ENCODE results near the gene MARCKS. TPM values are rescaled to one million over a fixed set of nuclear protein-coding genes. Genes with fewer than 3 reads are reported as not detected.
"Not testable (repeated sequence)": the region's sequence is repeated elsewhere in the genome, so short reads cannot be mapped to it uniquely, and the experiment has no call there.

Gene MARCKS
- total RNA-seq, 3 donors from 2014 or later (not counting 1 experiment from before 2014, with no cell fraction given) = 2.1 to 9.2 (median 8.6) TPM

- Mint-ChIP-seq H3K4me1 (no peaks in the 10 kb centered on the region), H3K27me3 (ENCODE audit: low read depth in 2 of 2) (peaks cover 0 to 13% of the 10 kb centered on the region in 2 donors), H3K9me3 (no peaks in the 10 kb centered on the region)
Measured at GRCh38 chr6:113908801-113909200, 51.7 kb downstream of the MARCKS start.

GRCh38 chr6:113909224-113909856 is 52.2 kb downstream of the MARCKS start:
- ATAC-seq (peak in 2 of 3 donors; percentile 40 to 63), DNase-seq (peak in 1 of 2 donors; percentile 67)
- Histone ChIP-seq H3K9me3 (ENCODE audit: control insufficient read depth, insufficient read depth, low read length) (no peaks in the 10 kb centered on the region), H3K36me3 (ENCODE audit: control insufficient read depth, insufficient read depth, low read length) (no peaks in the 10 kb centered on the region), H3K27me3 (ENCODE audit: control insufficient read depth, insufficient read depth, low read length) (no peaks in the 10 kb centered on the region), H3K4me3 (ENCODE audit: low read length) (no peak overlapping the region), H3K27ac (ENCODE audit: low read length) (no peak overlapping the region), H3K4me1 (ENCODE audit: control insufficient read depth, insufficient read depth, low read length) (no peaks in the 10 kb centered on the region)
- no peaks in the 10 kb centered on the region for H3K4me1 Mint-ChIP-seq
- no peak overlapping the region for H3K27ac Mint-ChIP-seq
- TF ChIP-seq CTCF (IDR thresholded peaks at IDR 0.05) = peak; percentile 88
- no peaks in the 10 kb centered on the region for H3K36me3 Mint-ChIP-seq
- H3K4me3 Mint-ChIP-seq = no peak overlapping the region
- 25% methylated on average over 4 of the region's 6 CpGs for WGBS (ENCODE audit: insufficient coverage)
- intact Hi-C loops (cut with micrococcal nuclease) = loop anchor here (5.0 kb wide), 1 partner anchor 1727 kb away; no protein-coding TSS in a partner anchor
- H3K9me3 Mint-ChIP-seq = no peaks in the 10 kb centered on the region
- peaks cover 0 to 12% of the 10 kb centered on the region in 2 donors for H3K27me3 Mint-ChIP-seq (ENCODE audit: low read depth in 2 of 2)

More at GRCh38 chr6:113908801-113909200, 51.7 kb downstream of the MARCKS start:
- H3K4me1 ChIP-seq (ENCODE audit: control insufficient read depth, insufficient read depth, low read length) = no peaks in the 10 kb centered on the region
- 74% methylated on average over 3 of the region's 3 CpGs for WGBS (ENCODE audit: insufficient coverage)
- DNase-seq (no peak), ATAC-seq (no peak)
- intact Hi-C loops (cut with micrococcal nuclease) = loop anchor here (5.0 kb wide), 1 partner anchor 1726 kb away; no protein-coding TSS in a partner anchor
- no peak overlapping the region for H3K27ac ChIP-seq (ENCODE audit: low read length)
- no peaks in the 10 kb centered on the region for H3K9me3 ChIP-seq (ENCODE audit: control insufficient read depth, insufficient read depth, low read length)
- Mint-ChIP-seq H3K27ac (no peak overlapping the region), H3K4me3 (no peak overlapping the region), H3K36me3 (no peaks in the 10 kb centered on the region)
- no peaks in the 10 kb centered on the region for H3K36me3 ChIP-seq (ENCODE audit: control insufficient read depth, insufficient read depth, low read length)
- H3K4me3 ChIP-seq (ENCODE audit: low read length) = no peak overlapping the region
- TF ChIP-seq CTCF (IDR thresholded peaks at IDR 0.05) = no peak
- H3K27me3 ChIP-seq (ENCODE audit: control insufficient read depth, insufficient read depth, low read length) = no peaks in the 10 kb centered on the region

DNA sequence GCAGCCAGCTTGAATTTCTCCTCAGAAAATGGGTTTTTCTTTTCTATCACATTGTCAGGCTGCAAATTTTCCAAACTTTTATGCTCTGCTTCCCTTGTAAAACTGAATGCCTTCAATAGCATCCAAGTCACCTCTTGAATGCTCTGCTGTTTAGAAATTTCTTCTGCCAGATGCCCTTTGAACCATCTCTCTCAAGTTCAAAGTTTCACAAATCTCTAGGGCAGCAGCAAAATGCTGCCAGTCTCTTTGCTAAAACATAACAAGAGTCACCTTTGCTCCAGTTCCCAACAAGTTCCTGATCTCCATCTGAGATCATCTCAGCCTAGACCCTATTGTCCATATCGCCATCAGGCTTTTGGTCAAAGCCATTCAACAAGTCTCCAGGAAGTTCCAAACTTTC is 53.1 kb downstream of the MARCKS start:
- DNase-seq; H3K27ac Mint-ChIP-seq; H3K4me1 Mint-ChIP-seq; ATAC-seq; H3K9me3 ChIP-seq (ENCODE audit: control insufficient read depth, insufficient read depth, low read length); H3K4me3 ChIP-seq (ENCODE audit: low read length); H3K27me3 Mint-ChIP-seq (ENCODE audit: low read depth in 2 of 2); H3K27ac ChIP-seq (ENCODE audit: low read length); H3K27me3 ChIP-seq (ENCODE audit: control insufficient read depth, insufficient read depth, low read length); H3K4me3 Mint-ChIP-seq; H3K4me1 ChIP-seq (ENCODE audit: control insufficient read depth, insufficient read depth, low read length); H3K9me3 Mint-ChIP-seq; H3K36me3 ChIP-seq (ENCODE audit: control insufficient read depth, insufficient read depth, low read length); intact Hi-C loops (cut with micrococcal nuclease); H3K36me3 Mint-ChIP-seq: not testable (repeated sequence)
- WGBS (ENCODE audit: insufficient coverage) = 90% methylated on average over 1 of the region's 1 CpG

Other genes with a start within 250 kb of the MARCKS start
- gene HDAC2, start 113.8 kb downstream of the MARCKS start, total RNA-seq = 10 to 100 TPM; 55.1 to 74.5 (median 60.8) TPM